VCaP (cell line): ENCODE data around the gene KLHL10.
A peak's percentile ranks its signal among the peaks of the same experiment; 100 is the strongest.

Source experiments
- H3K27ac ChIP-seq: fragments of 450-650 bp; 2 replicates; pipeline ENCODE4 v1.5.1; 2017
- TF ChIP-seq, protein P1 (sequence below): fragments of 450-650 bp; conservative IDR thresholded peaks from 2 replicates; pipeline ENCODE4 v1.5.1; 2017; ENCODE audit warnings: mild to moderate bottlenecking, moderate library complexity

Gene KLHL10

DNA sequence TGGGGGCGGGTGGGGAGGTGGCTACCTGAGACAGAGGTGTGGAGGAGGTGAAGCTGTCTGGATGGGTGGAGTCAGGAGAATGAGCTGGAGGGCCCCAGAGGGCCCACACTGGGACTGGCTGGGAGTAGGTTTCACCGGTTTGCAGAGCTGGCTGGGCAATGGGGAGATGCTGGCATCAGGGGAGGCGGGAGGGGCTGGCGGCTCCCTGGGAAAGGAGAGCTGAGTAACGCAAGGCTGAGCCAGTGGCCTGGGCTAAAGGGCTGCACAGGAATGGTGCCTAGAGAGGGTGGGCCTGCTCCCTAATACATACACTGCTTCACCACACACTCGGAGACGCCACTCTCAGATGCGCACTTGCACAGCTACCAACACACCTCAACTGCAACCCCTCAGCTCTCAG, 38.3 kb upstream of the KLHL10 start:
- TF ChIP-seq, protein P1, sequence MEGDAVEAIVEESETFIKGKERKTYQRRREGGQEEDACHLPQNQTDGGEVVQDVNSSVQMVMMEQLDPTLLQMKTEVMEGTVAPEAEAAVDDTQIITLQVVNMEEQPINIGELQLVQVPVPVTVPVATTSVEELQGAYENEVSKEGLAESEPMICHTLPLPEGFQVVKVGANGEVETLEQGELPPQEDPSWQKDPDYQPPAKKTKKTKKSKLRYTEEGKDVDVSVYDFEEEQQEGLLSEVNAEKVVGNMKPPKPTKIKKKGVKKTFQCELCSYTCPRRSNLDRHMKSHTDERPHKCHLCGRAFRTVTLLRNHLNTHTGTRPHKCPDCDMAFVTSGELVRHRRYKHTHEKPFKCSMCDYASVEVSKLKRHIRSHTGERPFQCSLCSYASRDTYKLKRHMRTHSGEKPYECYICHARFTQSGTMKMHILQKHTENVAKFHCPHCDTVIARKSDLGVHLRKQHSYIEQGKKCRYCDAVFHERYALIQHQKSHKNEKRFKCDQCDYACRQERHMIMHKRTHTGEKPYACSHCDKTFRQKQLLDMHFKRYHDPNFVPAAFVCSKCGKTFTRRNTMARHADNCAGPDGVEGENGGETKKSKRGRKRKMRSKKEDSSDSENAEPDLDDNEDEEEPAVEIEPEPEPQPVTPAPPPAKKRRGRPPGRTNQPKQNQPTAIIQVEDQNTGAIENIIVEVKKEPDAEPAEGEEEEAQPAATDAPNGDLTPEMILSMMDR = no peak
- no peak overlapping the region for H3K27ac ChIP-seq

GRCh38 chr17:41800601-41801373, 36.8 kb upstream of the KLHL10 start:
- peak overlapping the region; percentile 58 for H3K27ac ChIP-seq
- TF ChIP-seq, protein P1 = no peak

DNA sequence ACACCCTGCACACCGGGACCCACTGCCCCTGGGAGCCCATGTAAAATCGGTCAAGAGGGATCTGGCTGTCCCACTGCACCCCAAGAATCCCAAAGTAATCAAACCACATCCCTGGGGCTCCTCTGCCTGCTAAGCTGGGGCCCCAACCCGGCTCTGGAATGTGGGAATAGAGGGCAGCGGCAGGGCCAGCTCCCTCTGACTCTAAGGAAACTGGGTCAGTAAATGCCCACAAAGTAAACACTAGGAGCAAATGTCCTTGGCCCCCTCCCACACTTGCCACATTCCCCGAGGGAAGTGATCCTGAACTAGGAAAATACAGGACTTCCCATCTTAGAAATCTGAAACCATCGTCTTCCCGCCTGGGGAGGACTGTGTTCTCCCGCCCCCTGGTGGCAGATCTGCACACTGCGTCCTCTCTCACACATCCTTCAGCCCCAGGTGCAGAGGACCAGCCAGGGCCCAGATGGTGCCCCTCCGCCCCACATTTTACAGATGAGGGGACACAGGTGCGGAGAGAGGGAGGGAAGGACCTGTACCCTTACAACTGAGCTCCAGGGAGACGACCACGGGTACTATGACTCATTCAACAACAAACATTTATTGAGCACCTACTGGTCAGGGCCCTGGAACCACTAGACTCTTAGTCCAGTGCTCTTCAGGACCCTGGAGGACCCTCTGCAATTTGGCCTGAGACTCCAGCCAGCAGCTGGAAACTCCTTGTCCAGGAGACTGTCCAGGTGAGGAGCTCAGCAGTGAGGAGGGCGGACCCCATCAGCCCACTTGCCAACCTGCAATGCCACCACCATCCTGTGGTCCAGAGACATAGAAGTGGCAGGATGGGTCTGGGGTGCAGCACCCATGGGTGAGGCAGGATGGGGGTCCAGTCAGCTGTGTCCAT, 36.0 kb upstream of the KLHL10 start:
- peak overlapping the region; percentile 58 for H3K27ac ChIP-seq
- TF ChIP-seq, protein P1 = peak; percentile 88

- TF ChIP-seq, protein P1 = no peak
- no peak overlapping the region for H3K27ac ChIP-seq
These were observed 34.3 kb upstream of the KLHL10 start for GRCh38 chr17:41803049-41804020.

DNA sequence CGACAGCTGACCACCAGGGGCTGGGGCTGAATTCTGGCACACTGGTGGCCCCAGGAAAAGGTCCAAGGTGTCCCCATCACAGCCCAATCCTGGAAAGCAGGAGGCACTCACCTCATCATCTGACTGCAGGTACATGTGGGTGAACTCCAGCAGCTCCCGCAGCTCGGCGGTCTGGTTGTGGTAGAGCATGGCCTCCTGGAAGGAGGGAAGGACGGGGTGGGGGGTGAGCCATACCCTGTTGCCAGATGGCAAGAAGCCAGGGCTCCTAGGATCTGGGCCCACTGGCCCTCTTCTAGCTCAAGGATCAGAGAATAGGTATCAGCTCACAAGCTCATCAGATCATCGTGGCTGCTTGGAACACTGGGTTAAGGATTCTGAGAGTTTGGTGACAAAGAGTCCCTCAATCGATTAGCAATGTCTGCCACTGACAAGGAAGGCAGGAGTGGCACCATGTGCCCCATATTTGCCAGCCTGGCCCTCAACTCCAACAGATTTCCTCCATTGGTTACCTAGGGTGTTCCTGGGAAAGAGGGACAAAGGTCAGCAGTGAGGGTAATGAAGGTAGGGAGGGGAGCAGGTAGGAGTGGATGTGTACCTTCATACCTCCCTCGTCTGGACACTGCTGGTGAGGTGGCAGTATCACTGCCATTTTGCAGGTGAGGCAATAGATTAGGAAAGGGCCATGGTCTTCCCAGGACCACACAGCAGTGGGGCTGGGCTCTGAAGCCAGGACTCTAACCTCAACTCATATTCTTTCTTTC, 30.8 kb upstream of the KLHL10 start:
- TF ChIP-seq, protein P1 = no peak
- H3K27ac ChIP-seq = no peak overlapping the region

DNA sequence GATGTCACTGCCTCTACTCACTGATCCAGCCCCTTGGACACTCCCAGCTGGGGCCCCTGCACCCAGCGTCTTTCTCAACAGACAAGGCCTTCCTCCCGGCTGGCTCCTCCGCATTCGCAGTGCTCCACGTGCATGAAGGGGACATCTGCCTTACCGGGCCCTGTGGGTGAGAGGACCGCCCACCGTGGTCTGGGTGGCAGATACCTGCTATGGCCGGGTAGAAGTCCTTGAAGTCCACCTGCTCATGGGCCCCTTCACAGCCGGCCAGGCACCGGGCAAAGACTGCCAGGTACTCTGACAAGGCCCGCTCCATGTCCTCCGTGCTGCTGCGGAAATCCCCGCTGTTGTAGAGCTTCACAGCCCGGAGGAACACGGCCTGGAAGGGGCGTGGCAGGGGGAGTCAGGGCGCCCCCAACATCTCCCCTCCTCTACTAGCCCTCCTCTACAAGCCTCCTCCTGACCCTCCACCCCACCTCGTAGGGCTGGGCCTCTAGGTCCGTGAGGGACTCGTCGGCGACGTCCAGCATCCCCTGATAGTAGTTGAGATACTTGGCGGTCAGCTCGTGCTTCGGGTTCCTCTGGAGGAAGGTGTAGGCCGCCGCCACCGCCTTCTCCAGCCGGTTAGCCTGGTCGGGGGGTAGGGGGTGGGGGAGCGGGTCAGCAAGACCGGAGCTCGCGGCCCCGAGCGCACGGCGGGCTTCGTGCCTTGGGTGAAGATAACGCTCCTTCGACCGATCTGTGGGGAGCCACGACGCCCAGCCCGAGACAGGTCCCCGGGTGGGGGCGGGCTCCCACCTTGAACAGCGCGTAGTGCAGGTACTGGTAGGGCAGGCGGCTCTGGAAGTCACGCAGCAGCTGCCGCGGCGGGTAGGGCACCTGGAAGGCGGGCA, 26.7 kb upstream of the KLHL10 start:
- TF ChIP-seq, protein P1 = no peak
- peak overlapping the region; percentile 87 for H3K27ac ChIP-seq
